ENCODE data around the gene MT1X.

The MT1X gene

GRCh38 chr16:56679818-56680217 lies 2.5 kb upstream of the MT1X start:
- DNase-seq (ENCODE audit: low spot score): no peak

DNA sequence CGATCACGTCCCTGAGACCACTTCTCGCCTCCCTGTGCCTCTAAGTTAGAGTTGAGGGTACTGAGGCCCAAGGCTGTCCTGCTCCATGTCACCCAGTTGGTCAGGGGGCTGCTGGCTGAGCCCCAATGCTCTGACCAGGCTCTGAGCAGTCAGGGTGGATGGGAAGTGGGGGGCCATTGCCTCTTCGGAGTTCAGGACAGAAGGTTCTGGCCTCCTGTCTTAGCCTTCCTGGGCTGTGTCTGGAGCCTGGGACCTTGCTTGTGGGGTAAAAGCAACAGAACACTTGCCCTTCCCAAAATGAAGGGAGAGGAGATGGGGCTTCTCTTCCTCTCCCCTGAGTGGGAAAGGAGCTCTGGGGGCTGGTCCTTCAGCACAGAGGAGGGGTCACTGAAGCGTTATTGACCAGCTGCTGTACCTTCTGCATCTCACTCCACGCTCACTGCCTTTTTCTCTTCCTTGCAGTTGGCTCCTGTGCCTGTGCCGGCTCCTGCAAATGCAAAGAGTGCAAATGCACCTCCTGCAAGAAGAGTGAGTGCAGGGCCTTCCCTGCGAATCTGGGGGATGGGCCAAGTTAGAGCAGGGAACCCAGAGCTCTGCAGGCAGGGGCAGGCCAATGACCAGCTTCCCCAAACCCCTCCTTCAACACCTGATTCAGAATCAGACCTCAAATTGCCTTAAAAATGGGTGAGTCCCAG lies 580 bp downstream of the MT1X start:
- no peak for DNase-seq (ENCODE audit: low spot score)

- no peak for DNase-seq (ENCODE audit: low spot score)
These were observed 1.3 kb downstream of the MT1X start for GRCh38 chr16:56683424-56684172.

- no peak for DNase-seq (ENCODE audit: low spot score)
These were observed 2.1 kb downstream of the MT1X start for GRCh38 chr16:56684256-56684925.

- no peak for DNase-seq (ENCODE audit: low spot score)
These were observed 2.8 kb downstream of the MT1X start for GRCh38 chr16:56684926-56685590.

- DNase-seq (ENCODE audit: low spot score): no peak
These were observed 4.5 kb downstream of the MT1X start for GRCh38 chr16:56686758-56687157.

- DNase-seq (ENCODE audit: low spot score): no peak
These were observed 6.5 kb downstream of the MT1X start for GRCh38 chr16:56688762-56689161.

DNA sequence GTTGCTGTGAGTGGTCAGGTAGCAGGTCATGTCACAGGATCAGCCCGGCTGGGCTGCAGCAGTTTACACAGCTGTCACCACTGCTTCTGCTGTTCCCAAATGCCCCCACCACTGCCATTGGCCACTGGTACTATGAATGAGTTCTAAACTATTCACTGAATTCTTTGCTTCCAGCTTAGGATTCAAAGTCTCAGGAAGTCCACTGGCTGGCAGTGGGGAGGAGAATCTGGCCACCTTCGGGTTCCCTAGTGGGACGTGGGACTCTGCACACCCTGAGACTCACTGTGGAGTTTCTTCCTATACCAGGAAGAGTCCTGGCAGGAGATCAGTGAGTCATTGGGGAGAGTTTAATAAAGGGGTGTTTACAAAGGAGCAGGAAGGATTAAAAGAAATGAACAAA lies 6.9 kb downstream of the MT1X start:
- no peak for DNase-seq (ENCODE audit: low spot score)

DNA sequence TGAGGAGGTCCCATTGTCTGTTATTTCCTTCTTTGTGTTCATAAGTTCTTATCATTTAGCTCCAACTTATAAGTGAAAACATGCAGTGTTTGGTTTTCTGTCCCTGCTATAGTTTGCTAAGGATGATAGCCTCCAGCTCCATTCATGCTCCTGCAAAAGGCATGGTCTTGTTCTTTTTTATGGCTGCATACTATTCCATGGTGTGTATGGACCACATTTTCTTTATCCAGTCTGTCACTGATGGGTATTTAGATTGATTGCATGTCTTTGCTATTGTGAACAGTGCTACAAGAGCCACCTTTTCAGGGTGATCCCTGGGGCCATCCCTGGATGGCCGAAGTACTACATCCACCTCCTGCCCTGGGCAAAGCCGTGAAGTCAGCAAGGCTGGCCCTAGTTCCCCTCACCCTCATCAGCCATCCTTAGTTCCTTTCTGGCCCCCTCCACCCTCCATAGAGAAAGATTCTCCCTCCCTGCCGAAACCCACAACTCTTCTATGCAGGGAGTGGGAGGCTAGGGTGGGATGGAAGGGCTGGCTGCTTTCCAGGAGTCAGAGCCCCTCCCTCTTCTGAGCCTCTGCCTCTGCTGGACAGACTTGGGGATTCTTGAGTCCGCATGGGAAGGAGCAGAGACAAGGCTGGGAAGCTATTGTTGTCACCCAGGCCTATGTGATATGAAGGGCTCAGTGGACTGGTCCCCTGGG lies 8.3 kb downstream of the MT1X start:
- no peak for DNase-seq (ENCODE audit: low spot score)

- DNase-seq (ENCODE audit: low spot score): no peak
These were observed 9.6 kb downstream of the MT1X start for GRCh38 chr16:56691885-56692284.

DNA sequence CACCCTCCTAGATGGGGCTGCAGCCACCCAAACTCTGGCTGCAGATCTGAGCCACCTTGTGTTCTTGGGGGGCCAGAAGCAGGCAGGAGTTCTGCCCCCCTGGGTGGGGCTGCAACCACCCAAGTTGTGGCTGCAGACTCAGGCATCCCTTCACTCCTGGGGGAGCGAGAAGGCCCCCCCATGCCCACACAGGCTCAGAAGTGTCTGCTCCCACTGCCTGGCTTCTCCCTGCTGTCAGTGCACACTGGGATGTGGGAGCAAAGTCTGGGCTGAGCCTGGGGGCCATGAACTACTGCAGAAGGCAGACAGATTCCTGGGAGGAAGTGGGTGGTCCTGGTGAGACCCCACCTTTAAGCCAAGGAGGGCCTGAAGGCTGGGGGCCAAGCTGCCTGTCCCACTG lies 13.0 kb downstream of the MT1X start:
- no peak for DNase-seq (ENCODE audit: low spot score)

DNA sequence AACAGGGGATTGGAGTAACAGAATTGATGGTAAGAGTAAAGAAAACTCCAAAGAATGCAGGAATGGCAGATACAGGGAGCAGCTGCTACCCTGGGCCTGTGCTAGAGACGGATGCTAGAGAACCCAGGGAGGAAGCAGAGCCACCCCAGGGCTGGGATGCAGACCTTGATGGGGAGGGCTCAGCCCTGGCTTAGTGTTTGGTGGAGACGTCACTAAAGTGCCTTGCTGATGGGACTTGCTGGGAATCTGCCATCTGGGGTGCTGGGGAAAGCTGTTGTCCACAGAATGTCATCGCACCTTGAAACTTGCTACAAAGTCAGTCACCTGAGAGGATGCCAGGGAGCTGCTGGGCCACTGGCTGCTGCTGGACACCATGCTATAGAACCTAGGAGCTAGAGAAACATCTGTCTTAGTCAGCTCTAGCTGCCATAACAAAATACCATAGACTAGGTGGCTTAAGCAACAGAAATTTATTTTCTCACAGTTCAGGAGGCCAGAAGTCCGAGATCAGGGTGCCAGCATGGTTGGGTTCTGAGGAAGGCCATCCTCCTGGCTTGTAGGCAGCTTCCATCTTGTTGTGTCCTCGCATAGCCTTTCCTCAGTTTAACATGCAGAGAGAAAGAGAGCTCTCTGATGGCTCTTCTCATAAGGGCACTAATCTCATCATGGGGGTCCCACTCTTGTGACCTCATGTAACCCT lies 15.3 kb downstream of the MT1X start:
- no peak for DNase-seq (ENCODE audit: low spot score)

GRCh38 chr16:56700195-56700594 lies 17.9 kb downstream of the MT1X start:
- no peak for DNase-seq (ENCODE audit: low spot score)

DNA sequence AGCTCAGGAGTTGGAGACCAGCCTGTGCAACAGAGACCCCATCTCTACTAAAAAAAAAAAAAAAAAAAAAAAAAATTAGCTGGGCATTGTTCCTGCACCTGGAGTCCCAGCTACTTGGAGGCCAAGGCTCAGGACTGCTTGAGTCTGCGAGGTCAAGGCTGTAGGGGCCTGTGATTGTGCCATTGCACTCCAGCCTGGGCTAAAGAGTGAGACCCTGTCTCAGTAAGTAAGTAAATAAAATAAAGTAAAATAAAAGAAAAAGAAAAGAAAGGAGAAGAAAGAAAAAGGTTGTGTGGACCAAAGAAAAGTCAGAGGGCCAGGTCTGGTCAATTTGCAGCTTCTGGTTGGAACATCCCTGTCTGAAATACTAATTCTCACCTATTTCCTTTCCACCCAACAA lies 18.4 kb downstream of the MT1X start:
- no peak for DNase-seq (ENCODE audit: low spot score)

DNA sequence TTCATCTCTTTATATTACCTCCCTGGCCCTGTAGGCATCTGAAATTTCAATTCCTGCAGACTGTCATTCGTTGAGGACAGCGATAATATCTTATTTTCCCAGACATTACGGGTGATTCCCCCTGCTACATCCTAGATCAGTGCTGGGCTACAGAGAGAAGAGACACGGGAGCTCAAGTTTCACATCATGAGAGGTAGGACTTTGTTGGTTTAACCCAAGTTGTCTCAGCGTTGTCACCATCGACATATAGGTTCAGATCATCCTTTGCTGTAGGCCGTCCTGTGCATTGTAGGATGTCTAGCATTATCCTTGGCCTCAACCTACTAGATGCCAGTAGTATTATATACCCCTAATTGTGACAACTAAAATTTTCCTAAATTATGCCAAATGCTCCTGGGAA lies 19.3 kb downstream of the MT1X start:
- no peak for DNase-seq (ENCODE audit: low spot score)

GRCh38 chr16:56702836-56703235 lies 20.6 kb downstream of the MT1X start:
- no peak for DNase-seq (ENCODE audit: low spot score)

- DNase-seq (ENCODE audit: low spot score): no peak
These were observed 26.5 kb downstream of the MT1X start for GRCh38 chr16:56708525-56709442.

GRCh38 chr16:56709443-56710040 lies 27.3 kb downstream of the MT1X start:
- DNase-seq (ENCODE audit: low spot score): no peak

GRCh38 chr16:56710181-56710737 lies 28.0 kb downstream of the MT1X start:
- no peak for DNase-seq (ENCODE audit: low spot score)

- DNase-seq (ENCODE audit: low spot score): no peak
These were observed 29.6 kb downstream of the MT1X start for GRCh38 chr16:56711862-56712261.

Measured in germinal center (tissue), 1 donor.